Suprapubic skin (tissue), 4 donors: ENCODE measurements around the gene NIPBL. TPM values are rescaled to one million over a fixed set of nuclear protein-coding genes. Genes with fewer than 3 reads are reported as not detected.
"Not testable (repeated sequence)": the region's sequence is repeated elsewhere in the genome, so short reads cannot be mapped to it uniquely, and the experiment has no call there.

Experiments used
- DNase-seq, 2 donors: peaks; one replicate each; pipeline ENCODE4 v3.0.0-alpha.2; 2019; ENCODE audit warnings: low spot score in 2 of 2
- H3K27ac ChIP-seq: fragments of 200-600 bp; sonication (generic); one replicate; pipeline ENCODE4 v1.5.1; 2019
- H3K27me3 ChIP-seq: fragments of 200-600 bp; sonication (generic); one replicate; pipeline ENCODE4 v1.5.1; 2019
- H3K36me3 ChIP-seq: fragments of 200-600 bp; sonication (generic); one replicate; pipeline ENCODE4 v1.5.1; 2019
- H3K4me1 ChIP-seq: fragments of 200-600 bp; sonication (generic); one replicate; pipeline ENCODE4 v1.5.1; 2019
- H3K4me3 ChIP-seq: fragments of 200-600 bp; sonication (generic); one replicate; pipeline ENCODE4 v1.5.1; 2019; ENCODE audit warnings: mild to moderate bottlenecking
- H3K9me3 ChIP-seq: fragments of 200-600 bp; sonication (generic); one replicate; pipeline ENCODE4 v1.5.1; 2019
- EP300 ChIP-seq: sonication (generic); formaldehyde crosslinking; IDR thresholded peaks from one replicate; pipeline ENCODE4 v1.6.1; 2017; ENCODE audit warnings: antibody characterized with exemption
- POLR2A ChIP-seq, 2 donors: fragments of 450-650 bp; IDR thresholded peaks; one replicate each; pipeline ENCODE4 v1.6.1; 2017; ENCODE audit warnings: antibody characterized with exemption in 2 of 2, mild to moderate bottlenecking in 2 of 2, moderate library complexity in 2 of 2
- POLR2AphosphoS5 ChIP-seq, 3 donors: sonication (generic); formaldehyde crosslinking; IDR thresholded peaks; one replicate each; pipeline ENCODE4 v1.6.1; 2017; ENCODE audit warnings: antibody characterized with exemption in 3 of 3
- WGBS: methylation state at CpG from one replicate; pipeline ENCODE4 v1.1.5; 2018; 5-methylcytosine and 5-hydroxymethylcytosine counted together
- total RNA-seq, 4 donors: library from RNA; depleted of rRNA; stranded (reverse); fragments of >200 nt; gene quantifications; one replicate each; pipeline ENCODE4 v1.1.0, GENCODE V29; 2016
- TF ChIP-seq, protein P1 (sequence below), 2 donors: fragments of 200-600 bp in 1 of 2; fragments of 450-650 bp in 1 of 2; sonication (generic) in 1 of 2; IDR thresholded peaks; one replicate each; pipeline ENCODE4 v1.5.1; 2016 to 2019; ENCODE audit warnings: antibody characterized with exemption in 2 of 2, mild to moderate bottlenecking in 1 of 2, moderate library complexity in 1 of 2

NIPBL gene
- total RNA-seq, 4 donors from 2014 or later = 40.3 to 123 (median 60.4) TPM

DNA sequence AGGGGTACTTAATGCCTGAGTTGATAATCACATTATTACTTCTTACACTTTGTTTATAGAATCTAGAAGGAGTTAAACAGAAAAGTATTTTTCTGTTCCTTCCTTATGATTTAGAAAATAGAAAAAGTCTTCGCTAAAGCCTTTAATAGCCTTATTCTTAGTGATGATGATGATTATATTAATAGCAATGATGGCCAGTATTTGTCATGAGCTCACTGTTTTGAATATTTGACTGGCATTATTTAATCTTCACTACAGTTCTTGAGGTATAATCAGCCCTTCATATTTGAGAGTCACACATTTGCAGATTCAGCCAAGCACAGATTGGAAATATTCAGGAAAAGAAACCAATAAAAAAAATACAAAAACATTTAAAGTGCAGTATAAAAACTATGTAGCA lies 23.3 kb downstream of the NIPBL start:
- Histone ChIP-seq H3K27me3 (no peaks in the 10 kb centered on the region), H3K9me3 (no peaks in the 10 kb centered on the region), H3K4me3 (no peak overlapping the region), H3K27ac (no peak overlapping the region), H3K4me1 (peaks cover 19% of the 10 kb centered on the region), H3K36me3 (no peaks in the 10 kb centered on the region)
- WGBS = 79% methylated on average over 1 of the region's 1 CpG
- no peak for DNase-seq
- TF ChIP-seq POLR2AphosphoS5 (IDR thresholded peaks at IDR 0.05) (no peak), POLR2A (IDR thresholded peaks at IDR 0.05) (no peak), EP300 (no peak)
- TF ChIP-seq, protein P1, sequence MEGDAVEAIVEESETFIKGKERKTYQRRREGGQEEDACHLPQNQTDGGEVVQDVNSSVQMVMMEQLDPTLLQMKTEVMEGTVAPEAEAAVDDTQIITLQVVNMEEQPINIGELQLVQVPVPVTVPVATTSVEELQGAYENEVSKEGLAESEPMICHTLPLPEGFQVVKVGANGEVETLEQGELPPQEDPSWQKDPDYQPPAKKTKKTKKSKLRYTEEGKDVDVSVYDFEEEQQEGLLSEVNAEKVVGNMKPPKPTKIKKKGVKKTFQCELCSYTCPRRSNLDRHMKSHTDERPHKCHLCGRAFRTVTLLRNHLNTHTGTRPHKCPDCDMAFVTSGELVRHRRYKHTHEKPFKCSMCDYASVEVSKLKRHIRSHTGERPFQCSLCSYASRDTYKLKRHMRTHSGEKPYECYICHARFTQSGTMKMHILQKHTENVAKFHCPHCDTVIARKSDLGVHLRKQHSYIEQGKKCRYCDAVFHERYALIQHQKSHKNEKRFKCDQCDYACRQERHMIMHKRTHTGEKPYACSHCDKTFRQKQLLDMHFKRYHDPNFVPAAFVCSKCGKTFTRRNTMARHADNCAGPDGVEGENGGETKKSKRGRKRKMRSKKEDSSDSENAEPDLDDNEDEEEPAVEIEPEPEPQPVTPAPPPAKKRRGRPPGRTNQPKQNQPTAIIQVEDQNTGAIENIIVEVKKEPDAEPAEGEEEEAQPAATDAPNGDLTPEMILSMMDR (IDR thresholded peaks at IDR 0.05) = no peak

DNA sequence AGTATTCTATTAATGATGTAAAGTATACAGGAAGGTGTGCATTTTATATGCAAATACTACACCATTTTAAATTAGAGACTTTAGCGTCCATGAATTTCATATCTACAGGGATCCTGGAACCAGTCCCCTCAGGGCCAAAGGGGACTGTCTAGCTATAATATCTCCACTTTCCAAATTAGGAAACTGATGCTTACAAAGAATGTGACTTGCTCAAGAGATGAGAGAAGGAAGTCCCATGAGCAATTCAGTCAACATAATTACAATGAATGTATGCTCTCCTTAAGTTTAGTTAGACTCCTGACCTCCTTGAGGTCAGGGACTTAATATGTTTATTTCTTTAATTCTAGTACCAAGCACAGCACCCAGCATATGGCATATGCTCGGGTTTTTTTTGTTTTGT lies 23.7 kb downstream of the NIPBL start:
- Histone ChIP-seq H3K27ac (no peak overlapping the region), H3K36me3 (no peaks in the 10 kb centered on the region), H3K4me3 (no peak overlapping the region), H3K4me1 (peaks cover 18% of the 10 kb centered on the region), H3K27me3 (no peaks in the 10 kb centered on the region), H3K9me3 (no peaks in the 10 kb centered on the region)
- TF ChIP-seq, protein P1 (IDR thresholded peaks at IDR 0.05) = no peak
- TF ChIP-seq POLR2A (IDR thresholded peaks at IDR 0.05) (no peak), POLR2AphosphoS5 (IDR thresholded peaks at IDR 0.05) (no peak), EP300 (no peak)
- WGBS = 66% methylated on average over 2 of the region's 2 CpGs
- DNase-seq = no peak

DNA sequence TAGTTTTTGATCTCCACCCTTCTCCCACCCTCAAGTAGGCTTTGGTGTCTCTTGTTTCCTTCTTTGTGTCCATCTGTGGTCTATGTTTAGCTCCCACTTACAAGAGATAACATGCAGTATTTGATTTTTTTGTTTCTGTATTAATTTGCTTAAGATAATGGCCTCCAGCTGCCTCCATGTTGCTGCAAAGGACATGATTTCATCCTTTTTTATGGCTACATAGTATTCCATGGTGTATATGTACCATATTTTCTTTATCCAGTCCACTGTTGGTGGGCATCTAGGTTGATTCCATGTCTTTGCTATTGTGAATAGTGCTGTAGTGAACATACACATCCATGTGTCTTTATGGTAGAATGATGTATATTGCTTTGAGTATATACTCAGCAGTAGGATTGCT lies 24.5 kb downstream of the NIPBL start:
- H3K4me1 ChIP-seq = peaks cover 15% of the 10 kb centered on the region
- H3K4me3 ChIP-seq, H3K9me3 ChIP-seq, DNase-seq, H3K27me3 ChIP-seq, H3K36me3 ChIP-seq, H3K27ac ChIP-seq: not testable (repeated sequence)

DNA sequence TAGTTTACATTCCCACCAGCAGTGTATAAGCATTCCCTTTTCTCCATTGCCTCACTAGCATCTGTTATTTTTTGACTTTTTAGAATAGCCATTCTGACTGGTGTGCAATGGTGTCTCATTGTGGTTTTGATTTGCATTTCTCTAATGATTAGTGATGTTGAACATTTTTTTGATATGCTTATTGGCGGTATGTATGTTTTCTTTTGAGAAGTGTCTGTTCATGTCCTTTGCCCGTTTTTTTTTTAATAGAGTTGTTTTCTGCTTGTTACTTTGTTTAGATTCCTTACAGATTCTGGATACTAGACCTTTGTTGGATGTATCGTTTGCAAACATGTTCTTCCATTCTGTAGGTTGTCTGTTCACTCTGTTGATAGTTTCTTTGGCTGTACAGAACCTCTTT lies 25.3 kb downstream of the NIPBL start:
- H3K36me3 ChIP-seq = no peaks in the 10 kb centered on the region
- H3K4me3 ChIP-seq = no peak overlapping the region
- TF ChIP-seq POLR2AphosphoS5 (IDR thresholded peaks at IDR 0.05) (no peak), EP300 (no peak), POLR2A (IDR thresholded peaks at IDR 0.05) (no peak)
- TF ChIP-seq, protein P1 (IDR thresholded peaks at IDR 0.05) = no peak
- H3K4me1 ChIP-seq = peaks cover 15% of the 10 kb centered on the region
- no peak overlapping the region for H3K27ac ChIP-seq
- WGBS = 92% methylated on average over 3 of the region's 3 CpGs
- H3K9me3 ChIP-seq = no peaks in the 10 kb centered on the region
- no peaks in the 10 kb centered on the region for H3K27me3 ChIP-seq
- DNase-seq = no peak

DNA sequence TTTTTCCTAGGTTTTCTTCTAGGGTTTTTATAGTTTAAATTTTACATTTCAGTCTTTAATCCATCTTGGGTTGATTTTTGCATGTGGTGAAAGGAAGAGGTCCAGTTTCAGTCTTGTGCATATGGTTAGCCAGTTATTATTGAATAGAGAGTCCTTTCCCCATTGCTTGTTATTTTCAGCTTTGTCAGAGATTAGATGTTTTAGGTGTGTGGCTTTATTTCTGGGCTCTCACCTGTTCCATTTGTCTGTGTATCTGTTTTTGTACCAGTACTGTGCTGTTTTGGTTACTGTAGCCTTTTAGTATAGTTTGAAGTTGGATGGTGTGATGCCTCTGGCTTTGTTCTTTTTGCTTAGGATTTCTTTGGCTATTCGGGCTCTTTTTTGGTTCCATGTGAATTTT lies 25.8 kb downstream of the NIPBL start:
- H3K27ac ChIP-seq = no peak overlapping the region
- WGBS = 96% methylated on average over 1 of the region's 1 CpG
- H3K4me3 ChIP-seq = no peak overlapping the region
- no peaks in the 10 kb centered on the region for H3K9me3 ChIP-seq
- H3K36me3 ChIP-seq = no peaks in the 10 kb centered on the region
- peaks cover 15% of the 10 kb centered on the region for H3K4me1 ChIP-seq
- TF ChIP-seq EP300 (no peak), POLR2A (IDR thresholded peaks at IDR 0.05) (no peak), POLR2AphosphoS5 (IDR thresholded peaks at IDR 0.05) (no peak)
- TF ChIP-seq, protein P1 (IDR thresholded peaks at IDR 0.05) = no peak
- DNase-seq = no peak
- H3K27me3 ChIP-seq = no peaks in the 10 kb centered on the region

DNA sequence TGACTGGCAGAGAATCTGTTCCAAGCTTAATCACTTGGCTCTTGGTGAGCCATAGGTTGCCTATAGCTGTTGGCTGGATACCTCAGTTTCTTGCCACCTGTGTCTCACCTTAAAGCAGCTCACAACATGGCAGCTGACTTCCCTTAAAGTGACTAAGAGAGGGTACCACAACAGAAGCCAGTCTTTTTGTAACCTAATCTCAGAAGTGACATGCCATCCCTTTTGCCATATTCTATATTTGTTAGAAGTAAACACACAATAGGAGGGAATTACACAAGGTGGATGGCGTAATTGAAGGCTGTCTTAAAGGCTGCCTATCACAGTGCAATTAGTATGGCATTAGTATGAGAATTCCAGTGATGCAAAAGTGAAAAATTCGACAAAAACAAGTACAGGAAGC lies 28.1 kb downstream of the NIPBL start:
- Histone ChIP-seq H3K36me3 (no peaks in the 10 kb centered on the region), H3K27me3 (no peaks in the 10 kb centered on the region), H3K4me3 (no peak overlapping the region), H3K27ac (no peak overlapping the region), H3K4me1 (peaks cover 14% of the 10 kb centered on the region), H3K9me3 (no peaks in the 10 kb centered on the region)
- no peak for TF ChIP-seq POLR2A (IDR thresholded peaks at IDR 0.05)
- no peak for TF ChIP-seq EP300
- TF ChIP-seq POLR2AphosphoS5 (IDR thresholded peaks at IDR 0.05) = no peak
- TF ChIP-seq, protein P1 (IDR thresholded peaks at IDR 0.05) = no peak
- DNase-seq = no peak
- WGBS = 88% methylated on average over 2 of the region's 2 CpGs
